SHP77 treated with DMSO at 0.1 percent for 48 hours (cell line): ENCODE data around the gene ABHD1.
"Not testable (repeated sequence)": the region's sequence is repeated elsewhere in the genome, so short reads cannot be mapped to it uniquely, and the experiment has no call there.

Experiments used
- DNase-seq: peaks from one replicate; lab custom pipeline; 2025; lab: John Stamatoyannopoulos, UW

Gene ABHD1

DNA sequence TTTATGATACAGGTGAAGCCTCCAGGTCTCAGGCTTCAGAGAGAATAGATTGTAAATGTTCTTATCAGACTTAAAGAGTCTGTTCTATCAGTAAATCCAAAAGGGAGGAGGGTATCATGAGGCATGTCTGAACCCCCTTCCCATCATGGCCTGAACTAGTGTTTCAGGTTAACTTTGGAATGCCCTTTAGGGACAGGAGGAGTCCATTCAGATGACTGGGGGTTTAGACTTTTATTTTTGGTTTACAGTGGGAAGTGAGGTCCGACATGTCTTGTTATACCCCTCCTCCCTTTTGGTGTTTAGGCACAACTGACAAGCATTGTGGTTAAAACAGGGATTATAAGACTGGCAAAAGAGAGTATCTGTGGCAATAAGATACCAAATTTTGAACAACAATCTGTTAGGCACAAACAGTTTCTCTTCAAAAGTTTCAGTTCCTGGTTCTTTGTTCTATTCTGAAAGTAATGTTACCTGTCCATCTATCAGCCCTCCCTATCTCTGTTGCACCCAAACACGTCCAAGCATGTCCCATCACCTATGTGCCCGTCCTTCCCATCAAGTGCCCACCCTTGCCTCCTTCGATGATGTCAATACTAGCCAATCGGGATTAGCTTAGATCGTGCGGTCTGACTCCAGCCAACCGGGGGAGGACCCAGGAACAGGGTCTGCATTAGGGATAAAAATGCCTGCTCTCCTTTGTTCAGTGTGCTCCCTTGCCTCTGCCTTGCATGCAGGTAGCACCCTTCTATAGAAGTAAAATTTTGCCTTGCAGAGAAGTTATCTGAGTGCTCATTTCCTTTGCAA is 41.5 kb downstream of the ABHD1 start:
- no peak for DNase-seq

GRCh38 chr2:27170581-27171337 is 47.1 kb downstream of the ABHD1 start:
- DNase-seq: no peak

DNA sequence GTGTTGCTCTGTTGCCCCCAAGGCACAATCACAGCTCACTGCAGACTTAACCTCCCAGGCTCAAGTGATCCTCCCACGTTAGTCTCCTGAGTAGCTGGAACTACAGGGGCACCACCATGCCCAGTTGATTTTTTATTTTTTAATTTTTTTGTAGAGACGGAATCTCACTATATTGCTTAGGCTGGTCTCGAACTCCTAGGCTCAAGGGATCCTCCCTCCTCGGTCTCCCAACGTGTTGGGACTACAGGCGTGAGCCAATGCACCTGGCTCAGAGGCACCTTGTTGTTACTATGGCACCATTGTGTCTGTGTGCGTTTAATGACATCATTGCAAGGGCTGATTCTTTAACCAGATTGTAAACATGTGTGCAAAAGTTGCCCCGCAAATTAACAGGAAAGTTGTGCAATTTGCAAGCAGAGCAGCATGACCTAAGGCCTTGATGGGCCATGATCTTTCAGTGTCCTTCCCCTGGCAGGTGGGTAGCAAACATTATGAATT is 47.8 kb downstream of the ABHD1 start:
- DNase-seq: no peak

- DNase-seq: no peak
Observed at GRCh38 chr2:27174638-27175037, 51.0 kb downstream of the ABHD1 start.

GRCh38 chr2:27175330-27175729 is 51.7 kb downstream of the ABHD1 start:
- DNase-seq: no peak

GRCh38 chr2:27175781-27176180 is 52.2 kb downstream of the ABHD1 start:
- DNase-seq: not testable (repeated sequence)

DNA sequence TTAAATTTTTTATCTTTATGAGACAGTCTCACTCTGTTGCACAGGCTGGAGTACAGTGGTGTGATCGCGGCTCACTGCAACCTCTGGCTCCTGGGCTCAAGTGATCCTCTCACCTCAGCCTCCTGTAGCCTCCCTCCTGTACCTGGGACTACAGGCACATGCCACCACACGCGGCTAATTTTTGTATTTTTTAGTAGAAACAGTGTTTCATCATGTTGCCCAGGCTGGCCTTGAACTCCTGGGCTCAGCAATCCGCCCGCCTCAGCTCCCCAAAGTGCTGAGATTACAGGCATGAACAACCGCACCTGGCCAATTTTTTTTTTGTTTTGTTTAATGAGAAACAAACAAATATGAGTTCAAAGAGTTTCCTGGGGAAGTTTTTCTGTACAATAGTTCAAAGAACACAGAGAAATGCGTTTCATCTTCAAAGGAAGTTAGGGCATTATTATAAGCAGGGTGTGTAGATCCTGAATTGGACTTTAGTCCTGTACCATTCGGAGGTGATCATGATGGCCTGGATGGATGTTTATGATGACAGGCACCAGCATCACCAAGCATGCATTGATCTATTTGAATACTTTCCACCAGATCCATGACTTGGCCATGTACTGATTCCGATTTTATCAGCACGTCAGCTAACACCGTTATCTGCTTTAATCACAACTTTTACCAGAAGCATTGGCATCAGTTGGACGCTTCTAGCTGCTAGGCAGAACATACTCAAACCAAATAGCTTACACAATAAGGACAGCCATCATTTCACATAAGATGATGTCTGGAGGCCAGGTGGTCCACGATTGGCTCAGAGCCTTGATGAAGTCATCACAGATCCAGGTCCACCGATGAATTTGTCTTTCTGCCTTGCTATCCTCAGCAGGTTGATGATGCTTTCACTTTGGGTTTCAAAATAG is 54.1 kb downstream of the ABHD1 start:
- no peak for DNase-seq

DNA sequence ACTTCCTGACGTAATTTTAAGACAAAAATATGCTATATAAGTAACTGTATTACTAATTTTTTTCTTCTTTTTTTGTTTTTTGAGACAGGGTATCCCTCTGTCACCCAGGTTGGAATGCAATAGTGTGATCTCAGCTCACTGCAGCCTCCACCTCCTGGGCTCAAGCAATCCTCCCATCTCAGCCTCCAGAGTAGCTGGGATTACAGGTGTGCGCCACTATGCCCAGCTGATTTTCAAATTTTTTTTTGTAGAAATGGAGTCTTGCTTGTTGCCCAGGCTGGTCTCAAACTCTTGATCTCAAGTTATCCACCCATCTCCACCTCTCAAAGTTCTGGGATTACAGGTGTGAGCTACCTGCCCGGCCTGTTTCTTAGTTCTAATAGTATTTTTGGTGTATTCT is 54.9 kb downstream of the ABHD1 start:
- DNase-seq: no peak

GRCh38 chr2:27179344-27180000 is 55.9 kb downstream of the ABHD1 start:
- no peak for DNase-seq
